Osteocyte (in vitro differentiated cells): ENCODE results near the gene ABI3BP. TPM values are rescaled to one million over a fixed set of nuclear protein-coding genes. Genes with fewer than 3 reads are reported as not detected.

Experiments used
- DNase-seq: peaks from one replicate; pipeline ENCODE4 v3.0.0; 2021; ENCODE audit warnings: mixed read lengths; ENCODE audit not compliant: unreplicated experiment; ENCODE audit errors: extremely low spot score
- H3K27ac Mint-ChIP-seq: one replicate; pipeline ENCODE4 v1.8.0; 2021; ENCODE audit warnings: mild to moderate bottlenecking, mixed read lengths; ENCODE audit not compliant: unreplicated experiment
- H3K27me3 Mint-ChIP-seq: one replicate; pipeline ENCODE4 v1.8.0; 2021; ENCODE audit warnings: mixed read lengths; ENCODE audit not compliant: unreplicated experiment
- H3K36me3 Mint-ChIP-seq: one replicate; pipeline ENCODE4 v1.8.0; 2021; ENCODE audit warnings: mixed read lengths; ENCODE audit not compliant: unreplicated experiment
- H3K4me1 Mint-ChIP-seq: one replicate; pipeline ENCODE4 v1.8.0; 2021; ENCODE audit warnings: mixed read lengths; ENCODE audit not compliant: unreplicated experiment
- H3K4me3 Mint-ChIP-seq: one replicate; pipeline ENCODE4 v1.8.0; 2021; ENCODE audit warnings: mild to moderate bottlenecking, moderate library complexity, mixed read lengths; ENCODE audit not compliant: unreplicated experiment
- H3K9me3 Mint-ChIP-seq: one replicate; pipeline ENCODE4 v1.8.0; 2021; ENCODE audit warnings: mixed read lengths; ENCODE audit not compliant: unreplicated experiment
- CTCF ChIP-seq: fragments of 200-600 bp; sonication (generic); IDR thresholded peaks from 2 replicates; pipeline ENCODE4 v1.5.0; 2021; ENCODE audit warnings: antibody characterized with exemption, mild to moderate bottlenecking, moderate library complexity
- total RNA-seq: library from RNA; stranded (reverse); gene quantifications from 2 replicates; pipeline ENCODE4 v1.2.1, GENCODE V29; 2021

ABI3BP gene
- total RNA-seq, 1 donor from 2014 or later, result 157 TPM

DNA sequence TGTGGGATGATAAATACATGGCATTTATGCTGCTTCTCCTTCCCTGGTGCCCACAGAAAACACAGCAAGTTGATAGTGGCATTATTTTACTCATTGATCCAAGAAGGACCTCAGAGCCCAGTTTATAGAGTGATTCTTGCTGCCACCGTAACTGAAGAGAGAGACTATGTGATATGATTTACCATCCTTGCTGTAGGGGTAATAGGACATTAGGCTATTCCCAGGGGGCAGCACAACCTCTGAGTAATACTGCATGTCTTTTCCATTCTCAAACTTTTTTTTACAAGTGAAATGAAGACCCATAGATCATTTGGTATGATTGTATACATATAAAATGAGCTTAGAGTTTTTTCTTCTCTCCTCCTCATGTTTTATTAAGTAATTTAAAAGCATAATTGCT lies 136.4 kb downstream of the ABI3BP start:
- Mint-ChIP-seq H3K4me3 (no peak overlapping the region), H3K4me1 (peaks cover 3% of the 10 kb centered on the region), H3K9me3 (no peaks in the 10 kb centered on the region), H3K36me3 (peaks cover 15% of the 10 kb centered on the region), H3K27me3 (no peaks in the 10 kb centered on the region), H3K27ac (no peak overlapping the region)
- TF ChIP-seq CTCF, result no peak
- no peak for DNase-seq

GRCh38 chr3:100852840-100853239 lies 140.4 kb downstream of the ABI3BP start:
- Mint-ChIP-seq H3K27ac (no peak overlapping the region), H3K36me3 (peaks cover 9% of the 10 kb centered on the region), H3K27me3 (no peaks in the 10 kb centered on the region), H3K9me3 (no peaks in the 10 kb centered on the region), H3K4me3 (no peak overlapping the region), H3K4me1 (peaks cover 6% of the 10 kb centered on the region)
- DNase-seq, result no peak
- no peak for TF ChIP-seq CTCF

DNA sequence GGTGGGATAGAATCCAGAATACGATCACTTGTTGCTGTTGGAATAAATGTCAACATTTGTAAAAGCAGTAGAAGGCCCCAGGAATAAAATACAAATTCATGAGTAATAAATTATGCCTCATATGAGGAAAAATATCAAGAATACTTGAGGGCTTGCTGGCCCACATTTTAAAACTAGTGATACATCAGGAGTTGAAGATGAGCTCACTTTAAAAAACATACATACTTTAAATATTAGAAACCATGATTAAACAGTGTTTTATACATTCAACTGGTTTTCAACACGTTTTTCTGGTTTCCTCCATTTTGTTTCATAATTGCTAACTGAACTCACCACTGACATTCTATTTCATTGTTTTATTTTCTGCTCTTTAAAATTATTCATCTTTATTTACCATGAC lies 142.5 kb downstream of the ABI3BP start:
- H3K9me3 Mint-ChIP-seq, result no peaks in the 10 kb centered on the region
- DNase-seq, result no peak
- peaks cover 5% of the 10 kb centered on the region for H3K4me1 Mint-ChIP-seq
- no peak overlapping the region for H3K27ac Mint-ChIP-seq
- peaks cover 13% of the 10 kb centered on the region for H3K36me3 Mint-ChIP-seq
- TF ChIP-seq CTCF, result no peak
- H3K27me3 Mint-ChIP-seq, result no peaks in the 10 kb centered on the region
- H3K4me3 Mint-ChIP-seq, result no peak overlapping the region

DNA sequence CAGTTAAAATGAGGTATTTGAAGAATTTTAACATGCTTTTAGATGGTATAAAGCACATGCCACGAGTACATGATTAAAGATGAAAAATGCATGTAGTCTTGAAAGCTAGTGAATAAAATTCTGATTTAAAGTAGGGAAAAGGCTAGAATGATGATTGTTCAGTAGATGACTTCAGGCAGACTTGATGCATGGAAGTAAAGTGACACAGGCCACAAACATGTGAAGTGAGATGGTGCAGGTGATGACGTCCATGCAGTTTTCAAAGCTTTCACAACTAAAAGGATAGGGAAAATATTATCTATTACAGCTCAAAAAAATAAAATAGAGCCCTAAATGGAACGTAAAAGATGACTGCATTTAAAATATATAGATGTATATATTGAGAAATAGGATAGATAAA lies 143.1 kb downstream of the ABI3BP start:
- Mint-ChIP-seq H3K9me3 (no peaks in the 10 kb centered on the region), H3K27ac (no peak overlapping the region), H3K4me1 (peaks cover 3% of the 10 kb centered on the region), H3K4me3 (no peak overlapping the region), H3K36me3 (peaks cover 9% of the 10 kb centered on the region), H3K27me3 (no peaks in the 10 kb centered on the region)
- no peak for DNase-seq
- no peak for TF ChIP-seq CTCF

DNA sequence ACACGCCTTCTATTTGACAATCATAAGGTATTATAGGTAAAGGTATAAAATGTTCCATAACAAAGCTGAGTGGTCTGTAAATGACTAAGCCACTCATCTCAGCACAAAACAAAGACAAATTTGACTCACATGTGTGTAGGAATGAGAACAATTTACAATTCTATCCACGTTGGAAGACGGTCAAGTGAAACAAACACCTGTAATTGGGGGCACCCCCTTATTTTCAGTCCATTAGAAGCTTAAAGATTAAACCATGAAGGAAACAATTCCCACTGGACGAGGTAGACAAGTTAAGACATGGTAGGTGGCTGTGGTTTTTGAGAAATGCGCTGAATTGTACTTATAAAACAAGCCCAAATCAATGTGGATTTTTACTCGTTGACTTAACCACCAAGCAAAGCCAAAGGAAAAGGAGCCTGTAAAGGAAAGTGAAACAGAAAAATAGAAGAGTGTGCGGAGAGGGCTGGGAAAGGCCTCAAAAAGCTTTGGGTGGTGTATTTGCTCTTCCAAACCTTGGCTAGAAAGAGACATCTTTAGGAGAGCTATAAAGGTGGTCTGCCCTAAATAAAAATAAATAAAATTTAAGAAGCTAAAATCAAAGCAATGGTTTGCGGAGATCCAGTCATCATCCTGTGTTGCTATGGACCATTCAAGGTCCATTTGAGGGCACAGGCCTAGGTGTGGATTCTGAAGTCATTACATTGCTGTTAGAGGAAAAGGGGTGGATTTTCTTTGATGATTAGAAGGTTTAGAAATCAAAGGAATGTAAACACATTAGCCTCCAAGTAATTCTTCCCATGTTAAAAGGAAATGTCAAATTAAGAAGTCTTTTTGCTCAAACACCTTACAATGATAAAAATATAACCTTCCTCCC lies 148.9 kb downstream of the ABI3BP start:
- no peak overlapping the region for H3K4me3 Mint-ChIP-seq
- no peak for DNase-seq
- no peaks in the 10 kb centered on the region for H3K4me1 Mint-ChIP-seq
- no peaks in the 10 kb centered on the region for H3K27me3 Mint-ChIP-seq
- H3K27ac Mint-ChIP-seq, result no peak overlapping the region
- H3K36me3 Mint-ChIP-seq, result peaks cover 10% of the 10 kb centered on the region
- no peak for TF ChIP-seq CTCF
- H3K9me3 Mint-ChIP-seq, result no peaks in the 10 kb centered on the region
